Caco-2 (cell line): ENCODE results near the gene SPECC1. TPM values are rescaled to one million over a fixed set of nuclear protein-coding genes. Genes with fewer than 3 reads are reported as not detected.

Experiments used
- BruUV-seq: library from RNA; stranded (reverse); fragments of 400-500 nt; replicated peaks from 2 replicates; lab custom pipeline; 2021; lab: Mats Ljungman, UMichigan
- CTCF ChIA-PET: fragments of 300-600 bp; sonication (Branson Sonifier 250); formaldehyde crosslinking; loops from one replicate; lab custom pipeline; 2022; ENCODE audit warnings: antibody characterized with exemption; lab: Charles Lee
- POLR2A ChIA-PET: fragments of 300-600 bp; sonication (Branson Sonifier 250); formaldehyde crosslinking; loops from one replicate; lab custom pipeline; 2022; ENCODE audit warnings: antibody characterized with exemption; lab: Charles Lee
- DNase-seq, 2 experiments: peaks; one replicate each; pipeline versions ENCODE4 v3.0.0 to v3.0.0-alpha.2; 2020 to 2022
- H3K27me3 ChIP-seq: replicated peaks from 2 replicates; pipeline ENCODE4 v1.6.0; 2011; ENCODE audit warnings: low read length; ENCODE audit not compliant: control insufficient read depth, insufficient read depth
- H3K36me3 ChIP-seq: 2 replicates; pipeline ENCODE4 v1.5.1; 2011; ENCODE audit warnings: low read length; ENCODE audit not compliant: control insufficient read depth, insufficient read depth
- H3K4me1 ChIP-seq: fragments of 250-450 bp; sonication (Bioruptor Pico); 2 replicates; pipeline ENCODE4 v1.5.1; 2020; ENCODE audit warnings: mild to moderate bottlenecking
- H3K4me3 ChIP-seq: 2 replicates; pipeline ENCODE4 v1.5.1; 2011; ENCODE audit warnings: low read depth, mild to moderate bottlenecking, control low read depth, low read length
- H3K9me3 ChIP-seq: fragments of 250-450 bp; sonication (Bioruptor Pico); 2 replicates; pipeline ENCODE4 v1.5.1; 2020; ENCODE audit warnings: mild to moderate bottlenecking, moderate library complexity
- H3K27ac Mint-ChIP-seq: one replicate; pipeline ENCODE4 v1.8.0; 2022; ENCODE audit warnings: mixed read lengths; ENCODE audit not compliant: unreplicated experiment
- H3K27me3 Mint-ChIP-seq: one replicate; pipeline ENCODE4 v1.8.0; 2022; ENCODE audit warnings: mixed read lengths; ENCODE audit not compliant: insufficient read depth, unreplicated experiment
- H3K36me3 Mint-ChIP-seq: one replicate; pipeline ENCODE4 v1.8.0; 2022; ENCODE audit warnings: mild to moderate bottlenecking, mixed read lengths; ENCODE audit not compliant: insufficient read depth, unreplicated experiment
- H3K4me1 Mint-ChIP-seq: one replicate; pipeline ENCODE4 v1.8.0; 2022; ENCODE audit warnings: low read depth, mixed read lengths; ENCODE audit not compliant: unreplicated experiment
- H3K4me3 Mint-ChIP-seq: one replicate; pipeline ENCODE4 v1.8.0; 2022; ENCODE audit warnings: mild to moderate bottlenecking, moderate library complexity, mixed read lengths; ENCODE audit not compliant: unreplicated experiment
- H3K9me3 Mint-ChIP-seq: one replicate; pipeline ENCODE4 v1.8.0; 2022; ENCODE audit warnings: mixed read lengths; ENCODE audit not compliant: unreplicated experiment
- intact Hi-C: fragments of 100-400 bp; cut with micrococcal nuclease; formaldehyde crosslinking; loops from one replicate; pipeline ENCODE4 v1.10.0; 2022; ENCODE audit not compliant: unreplicated experiment
- total RNA-seq: library from RNA; stranded (reverse); gene quantifications from 2 replicates; pipeline ENCODE4 v1.2.3, GENCODE V29; 2022
- TF ChIP-seq, protein P1 (sequence below), 2 experiments: fragments of 200-600 bp in 1 of 2; IDR thresholded peaks; 1 replicate in 1 of 2; 2 replicates in 1 of 2; pipeline versions ENCODE4 v1.5.1 to v1.8.0; 2011 to 2022; ENCODE audit warnings: antibody characterized with exemption in 1 of 2, control low read depth in 1 of 2, inconsistent platforms in 1 of 2, low read depth in 1 of 2, low read length in 1 of 2, mild to moderate bottlenecking in 1 of 2, moderate library complexity in 1 of 2; ENCODE audit not compliant: insufficient read depth in 1 of 2, severe bottlenecking in 1 of 2, unreplicated experiment in 1 of 2

Gene SPECC1
- total RNA-seq, 1 experiment from 2014 or later, result 123 TPM

DNA sequence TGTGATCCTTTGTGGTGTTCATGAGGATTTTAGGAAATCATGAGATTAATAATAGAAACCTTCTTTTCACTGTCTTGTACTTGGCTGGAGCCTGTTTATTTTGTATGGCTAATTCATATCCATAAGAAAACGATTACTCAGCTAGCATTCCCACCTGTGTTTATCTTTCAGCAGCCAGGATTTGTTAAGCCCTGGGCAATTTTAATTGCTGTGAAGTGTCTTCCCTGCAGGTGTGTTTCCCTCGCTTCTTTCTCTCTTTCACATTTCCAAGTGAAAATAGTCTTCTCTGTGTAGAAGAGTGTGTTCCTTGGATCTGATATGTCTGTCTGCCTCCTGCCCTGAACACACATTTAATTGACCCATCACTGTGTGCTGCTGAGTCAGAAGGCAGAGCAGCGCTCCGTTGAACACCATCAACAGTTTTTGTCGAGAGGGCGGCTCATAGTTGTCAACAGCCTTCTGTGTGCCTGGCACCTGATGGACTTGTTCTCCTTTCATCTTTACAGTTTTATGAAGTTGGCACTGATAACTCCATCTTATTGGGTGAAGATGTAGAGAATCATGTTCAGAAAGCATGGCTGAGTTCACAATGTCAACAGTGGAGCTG lies 83.2 kb downstream of the SPECC1 start:
- H3K4me3 ChIP-seq, result no peak overlapping the region
- CTCF ChIA-PET, result no interaction called here
- POLR2A ChIA-PET, result no interaction called here
- no peak for DNase-seq
- Mint-ChIP-seq H3K27ac (no peak overlapping the region), H3K27me3 (peaks cover 16% of the 10 kb centered on the region), H3K4me3 (no peak overlapping the region), H3K9me3 (no peaks in the 10 kb centered on the region), H3K4me1 (no peaks in the 10 kb centered on the region), H3K36me3 (no peaks in the 10 kb centered on the region)
- H3K27me3 ChIP-seq, result no peaks in the 10 kb centered on the region; the same call in 1 of the 2 replicates
- BruUV-seq, result no TSS peak
- H3K9me3 ChIP-seq, result no peaks in the 10 kb centered on the region
- intact Hi-C loops, result no loop called here
- no peaks in the 10 kb centered on the region for H3K4me1 ChIP-seq
- TF ChIP-seq, protein P1, sequence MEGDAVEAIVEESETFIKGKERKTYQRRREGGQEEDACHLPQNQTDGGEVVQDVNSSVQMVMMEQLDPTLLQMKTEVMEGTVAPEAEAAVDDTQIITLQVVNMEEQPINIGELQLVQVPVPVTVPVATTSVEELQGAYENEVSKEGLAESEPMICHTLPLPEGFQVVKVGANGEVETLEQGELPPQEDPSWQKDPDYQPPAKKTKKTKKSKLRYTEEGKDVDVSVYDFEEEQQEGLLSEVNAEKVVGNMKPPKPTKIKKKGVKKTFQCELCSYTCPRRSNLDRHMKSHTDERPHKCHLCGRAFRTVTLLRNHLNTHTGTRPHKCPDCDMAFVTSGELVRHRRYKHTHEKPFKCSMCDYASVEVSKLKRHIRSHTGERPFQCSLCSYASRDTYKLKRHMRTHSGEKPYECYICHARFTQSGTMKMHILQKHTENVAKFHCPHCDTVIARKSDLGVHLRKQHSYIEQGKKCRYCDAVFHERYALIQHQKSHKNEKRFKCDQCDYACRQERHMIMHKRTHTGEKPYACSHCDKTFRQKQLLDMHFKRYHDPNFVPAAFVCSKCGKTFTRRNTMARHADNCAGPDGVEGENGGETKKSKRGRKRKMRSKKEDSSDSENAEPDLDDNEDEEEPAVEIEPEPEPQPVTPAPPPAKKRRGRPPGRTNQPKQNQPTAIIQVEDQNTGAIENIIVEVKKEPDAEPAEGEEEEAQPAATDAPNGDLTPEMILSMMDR (IDR thresholded peaks at IDR 0.05; ENCODE audit: insufficient read depth in 1 of 2, low read depth in 1 of 2, low read length in 1 of 2, severe bottlenecking in 1 of 2, unreplicated experiment in 1 of 2), result no peak
- H3K36me3 ChIP-seq, result no peaks in the 10 kb centered on the region

- CTCF ChIA-PET, result interaction anchor here (0.6 kb wide), 1 partner anchor 100 kb away, joined by 5 read pairs; no protein-coding TSS in a partner anchor
- POLR2A ChIA-PET, result no interaction called here
- DNase-seq, result no peak
- Mint-ChIP-seq H3K27me3 (peaks cover 17% of the 10 kb centered on the region), H3K4me1 (no peaks in the 10 kb centered on the region), H3K4me3 (no peak overlapping the region), H3K9me3 (no peaks in the 10 kb centered on the region), H3K36me3 (no peaks in the 10 kb centered on the region), H3K27ac (no peak overlapping the region)
- H3K9me3 ChIP-seq, result no peaks in the 10 kb centered on the region
- no peaks in the 10 kb centered on the region for H3K4me1 ChIP-seq
- H3K4me3 ChIP-seq, result no peak overlapping the region
- BruUV-seq, result no TSS peak
- no peaks in the 10 kb centered on the region for H3K36me3 ChIP-seq
- H3K27me3 ChIP-seq, result no peaks in the 10 kb centered on the region; the same call in 1 of the 2 replicates
- intact Hi-C loops, result no loop called here
- TF ChIP-seq, protein P1 (IDR thresholded peaks at IDR 0.05; ENCODE audit: insufficient read depth in 1 of 2, low read depth in 1 of 2, low read length in 1 of 2, severe bottlenecking in 1 of 2, unreplicated experiment in 1 of 2), result no peak
These were observed 83.9 kb downstream of the SPECC1 start for GRCh38 chr17:20092973-20093626.

GRCh38 chr17:20094777-20095176 lies 85.6 kb downstream of the SPECC1 start:
- Mint-ChIP-seq H3K9me3 (no peaks in the 10 kb centered on the region), H3K36me3 (no peaks in the 10 kb centered on the region), H3K4me1 (no peaks in the 10 kb centered on the region), H3K27me3 (peaks cover 15% of the 10 kb centered on the region), H3K27ac (no peak overlapping the region), H3K4me3 (no peak overlapping the region)
- intact Hi-C loops, result loop anchor here (1.0 kb wide), 1 partner anchor 101 kb away; no protein-coding TSS in a partner anchor
- POLR2A ChIA-PET, result no interaction called here
- no peaks in the 10 kb centered on the region for H3K9me3 ChIP-seq
- CTCF ChIA-PET, result interaction anchor here (0.7 to 2.0 kb wide), 7 partner anchors 10 to 117 kb away, joined by 3 to 48 read pairs (median 3); partner anchors contain the start of genes AKAP10 and SPECC1
- DNase-seq, result no peak
- H3K4me1 ChIP-seq, result no peaks in the 10 kb centered on the region
- no peaks in the 10 kb centered on the region for H3K36me3 ChIP-seq
- no TSS peak for BruUV-seq
- TF ChIP-seq, protein P1 (IDR thresholded peaks at IDR 0.05; ENCODE audit: insufficient read depth in 1 of 2, low read depth in 1 of 2, low read length in 1 of 2, severe bottlenecking in 1 of 2, unreplicated experiment in 1 of 2), result no peak
- no peaks in the 10 kb centered on the region; the same call in 1 of the 2 replicates for H3K27me3 ChIP-seq
- H3K4me3 ChIP-seq, result no peak overlapping the region
